GM19240 (cell line): ENCODE results near the gene ZNF526.

Experiments used
- DNase-seq: peaks from one replicate; pipeline ENCODE4 v3.0.0; 2011; ENCODE audit warnings: low spot score; ENCODE audit not compliant: insufficient read length

The ZNF526 gene

GRCh38 chr19:42246143-42246921, 26.2 kb downstream of the ZNF526 start:
- DNase-seq: no peak

- no peak for DNase-seq
Observed at GRCh38 chr19:42246922-42247639, 27.0 kb downstream of the ZNF526 start.

- DNase-seq: no peak
Observed at GRCh38 chr19:42247640-42248199, 27.6 kb downstream of the ZNF526 start.

GRCh38 chr19:42248270-42249148, 28.4 kb downstream of the ZNF526 start:
- DNase-seq: no peak

GRCh38 chr19:42249149-42249750, 29.1 kb downstream of the ZNF526 start:
- DNase-seq: no peak

- DNase-seq: no peak
Observed at GRCh38 chr19:42249769-42250168, 29.7 kb downstream of the ZNF526 start.

GRCh38 chr19:42250183-42250665, 30.1 kb downstream of the ZNF526 start:
- DNase-seq: no peak

- no peak for DNase-seq
Observed at GRCh38 chr19:42250666-42251531, 30.8 kb downstream of the ZNF526 start.

- DNase-seq: no peak
Observed at GRCh38 chr19:42251572-42252358, 31.7 kb downstream of the ZNF526 start.

- no peak for DNase-seq
Observed at GRCh38 chr19:42252365-42253244, 32.5 kb downstream of the ZNF526 start.

- peak; percentile 69 for DNase-seq
Observed at GRCh38 chr19:42253245-42254088, 33.4 kb downstream of the ZNF526 start.

GRCh38 chr19:42254089-42254849, 34.2 kb downstream of the ZNF526 start:
- no peak for DNase-seq

- peak; percentile 87 for DNase-seq
Observed at GRCh38 chr19:42254850-42255765, 35.0 kb downstream of the ZNF526 start, which contains the start of gene ERF. TSS of gene ERF (minus strand) at chr19:42255128. CDS start at chr19:42254999, 129 bp downstream.

GRCh38 chr19:42255766-42256745, 35.9 kb downstream of the ZNF526 start:
- DNase-seq: no peak
